AG10803 (cell line): ENCODE data around the gene VPS39.

Source experiments
- DNase-seq: peaks from one replicate; pipeline ENCODE4 v3.0.0; 2010; ENCODE audit warnings: low read depth
- H3K4me3 ChIP-seq: 2 replicates; pipeline ENCODE4 v1.5.1; 2011; ENCODE audit warnings: mild to moderate bottlenecking, low read length, control low read depth
- TF ChIP-seq, protein P1 (sequence below): conservative IDR thresholded peaks from 2 replicates; pipeline ENCODE4 v1.5.1; 2011; ENCODE audit warnings: mild to moderate bottlenecking, low read length, control low read depth, inconsistent platforms

Gene VPS39

DNA sequence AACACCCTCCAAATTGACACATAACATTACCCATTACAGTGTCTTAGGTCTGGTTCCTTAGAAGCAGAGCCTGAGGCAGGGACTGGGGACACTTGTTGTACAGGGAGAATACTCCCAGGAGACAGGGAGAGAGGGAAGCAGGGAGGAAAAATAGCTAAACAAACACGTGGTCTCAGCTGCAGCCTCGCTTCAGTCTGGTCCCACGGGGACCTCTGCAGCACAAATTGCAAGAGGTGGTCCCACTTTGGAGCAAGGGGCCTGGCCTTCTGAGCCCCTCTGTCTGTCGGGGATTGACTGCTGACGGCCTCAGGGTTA is 88.7 kb downstream of the VPS39 start:
- no peak for DNase-seq
- TF ChIP-seq, protein P1, sequence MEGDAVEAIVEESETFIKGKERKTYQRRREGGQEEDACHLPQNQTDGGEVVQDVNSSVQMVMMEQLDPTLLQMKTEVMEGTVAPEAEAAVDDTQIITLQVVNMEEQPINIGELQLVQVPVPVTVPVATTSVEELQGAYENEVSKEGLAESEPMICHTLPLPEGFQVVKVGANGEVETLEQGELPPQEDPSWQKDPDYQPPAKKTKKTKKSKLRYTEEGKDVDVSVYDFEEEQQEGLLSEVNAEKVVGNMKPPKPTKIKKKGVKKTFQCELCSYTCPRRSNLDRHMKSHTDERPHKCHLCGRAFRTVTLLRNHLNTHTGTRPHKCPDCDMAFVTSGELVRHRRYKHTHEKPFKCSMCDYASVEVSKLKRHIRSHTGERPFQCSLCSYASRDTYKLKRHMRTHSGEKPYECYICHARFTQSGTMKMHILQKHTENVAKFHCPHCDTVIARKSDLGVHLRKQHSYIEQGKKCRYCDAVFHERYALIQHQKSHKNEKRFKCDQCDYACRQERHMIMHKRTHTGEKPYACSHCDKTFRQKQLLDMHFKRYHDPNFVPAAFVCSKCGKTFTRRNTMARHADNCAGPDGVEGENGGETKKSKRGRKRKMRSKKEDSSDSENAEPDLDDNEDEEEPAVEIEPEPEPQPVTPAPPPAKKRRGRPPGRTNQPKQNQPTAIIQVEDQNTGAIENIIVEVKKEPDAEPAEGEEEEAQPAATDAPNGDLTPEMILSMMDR: no peak
- no peak overlapping the region for H3K4me3 ChIP-seq

DNA sequence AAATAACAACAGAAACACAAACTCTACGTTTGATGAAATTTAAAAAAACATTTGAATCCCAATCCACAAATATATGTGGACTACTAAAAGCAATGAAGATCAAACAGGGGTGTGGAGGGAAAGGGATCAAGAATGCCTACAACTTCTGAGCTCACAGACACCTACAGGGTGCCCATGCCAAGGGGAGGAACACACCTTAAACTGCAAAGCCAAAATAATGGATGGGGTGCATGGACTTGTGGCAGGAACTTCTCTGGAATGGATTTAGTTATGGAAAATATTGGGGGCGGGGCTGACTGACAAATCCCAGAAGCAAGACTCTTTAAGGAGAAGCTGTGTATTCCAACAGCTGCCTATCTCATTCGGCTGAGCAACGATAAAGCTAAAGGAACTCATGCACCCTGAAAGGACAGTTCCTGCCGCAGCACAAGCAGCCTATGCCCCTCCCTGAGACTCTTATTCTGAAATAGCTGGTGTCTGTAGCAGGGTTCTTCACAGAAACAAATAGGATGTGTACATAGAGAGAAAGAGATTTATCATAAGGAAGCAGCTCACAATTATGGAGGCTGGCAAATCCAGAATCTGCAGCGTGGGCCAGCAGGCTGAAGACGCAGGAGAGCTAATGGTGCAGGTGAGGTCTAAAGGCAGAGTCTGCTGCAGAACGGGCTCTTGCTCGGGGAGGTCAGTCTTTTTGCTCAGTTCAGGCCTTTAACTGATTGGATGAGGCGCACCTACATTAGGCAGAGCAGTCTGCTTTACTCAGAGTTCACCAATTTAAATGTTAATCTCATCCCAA is 89.3 kb downstream of the VPS39 start:
- TF ChIP-seq, protein P1: no peak
- no peak overlapping the region for H3K4me3 ChIP-seq
- DNase-seq: no peak

DNA sequence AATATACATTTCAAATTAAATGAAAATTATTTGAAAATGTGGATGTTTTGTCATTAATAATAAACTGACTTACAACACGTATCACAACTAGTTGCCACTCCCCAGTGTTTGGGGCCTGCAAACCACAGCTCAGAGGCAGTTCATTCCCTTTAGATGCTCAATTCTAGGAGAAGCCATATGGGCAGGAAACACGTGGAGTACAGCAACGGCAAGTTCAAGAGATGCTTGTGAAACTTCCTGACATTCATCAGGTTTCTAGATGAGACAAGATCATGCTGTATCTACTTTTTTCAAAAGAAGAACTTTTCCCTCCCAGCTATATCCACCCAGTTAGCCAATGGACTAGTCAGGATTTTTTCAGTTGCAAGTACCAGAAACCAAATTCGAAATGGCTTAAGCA is 96.2 kb downstream of the VPS39 start:
- no peak for DNase-seq
- TF ChIP-seq, protein P1: no peak

DNA sequence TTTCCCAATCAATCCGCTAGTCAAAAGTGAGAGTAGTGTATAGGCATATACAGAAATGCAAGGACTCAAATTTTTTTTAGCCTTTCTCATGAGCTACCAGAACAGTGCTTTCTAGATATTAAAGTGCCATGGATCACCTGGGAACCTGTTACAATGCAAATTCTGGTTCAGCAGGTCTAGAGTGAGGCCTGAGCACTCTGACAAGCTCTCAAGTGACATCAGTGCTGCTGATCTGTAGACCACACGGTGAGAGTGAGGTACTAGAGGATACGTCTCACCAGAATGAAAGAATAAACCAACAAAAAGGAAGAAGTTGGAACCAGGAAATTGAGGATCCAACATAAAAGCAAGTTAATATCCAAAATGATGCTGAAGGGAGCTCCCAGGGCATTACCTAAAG is 97.7 kb downstream of the VPS39 start:
- DNase-seq: no peak
- H3K4me3 ChIP-seq: no peak overlapping the region
- TF ChIP-seq, protein P1: no peak

More for the DNA sequence above, 96.2 kb downstream of the VPS39 start:
- H3K4me3 ChIP-seq: no peak overlapping the region

DNA sequence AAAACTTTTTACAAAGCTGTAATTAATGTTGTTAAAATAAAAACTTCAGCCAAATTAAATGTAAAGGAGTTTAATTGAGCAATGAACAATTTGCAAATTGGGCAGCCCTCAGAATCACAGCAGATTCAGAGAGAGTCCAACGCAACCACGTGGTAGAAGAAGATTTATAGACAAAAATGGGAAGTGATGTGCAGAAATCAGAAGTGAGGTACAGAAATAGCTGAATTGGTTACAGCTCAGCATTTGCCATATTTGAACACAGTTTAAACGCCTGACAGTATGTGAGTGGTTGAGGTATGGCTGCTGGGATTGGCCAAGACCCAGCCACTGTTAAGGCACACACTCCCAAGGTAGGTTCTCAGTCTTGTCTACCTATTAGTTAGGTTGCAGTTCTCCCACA is 99.3 kb downstream of the VPS39 start:
- TF ChIP-seq, protein P1: no peak
- no peak overlapping the region for H3K4me3 ChIP-seq
- no peak for DNase-seq
